C4-2B (cell line): ENCODE results near the gene ROR1.

Source experiments
- H3K27ac ChIP-seq: fragments of 450-650 bp; 2 replicates; pipeline ENCODE4 v1.5.1; 2017
- ZFX ChIP-seq: fragments of 450-650 bp; IDR thresholded peaks from 2 replicates; pipeline ENCODE4 v1.6.1; 2017
- TF ChIP-seq, protein P1 (sequence below): fragments of 450-650 bp; conservative IDR thresholded peaks from 2 replicates; pipeline ENCODE4 v1.5.1; 2017; ENCODE audit warnings: mild to moderate bottlenecking

Gene ROR1

DNA sequence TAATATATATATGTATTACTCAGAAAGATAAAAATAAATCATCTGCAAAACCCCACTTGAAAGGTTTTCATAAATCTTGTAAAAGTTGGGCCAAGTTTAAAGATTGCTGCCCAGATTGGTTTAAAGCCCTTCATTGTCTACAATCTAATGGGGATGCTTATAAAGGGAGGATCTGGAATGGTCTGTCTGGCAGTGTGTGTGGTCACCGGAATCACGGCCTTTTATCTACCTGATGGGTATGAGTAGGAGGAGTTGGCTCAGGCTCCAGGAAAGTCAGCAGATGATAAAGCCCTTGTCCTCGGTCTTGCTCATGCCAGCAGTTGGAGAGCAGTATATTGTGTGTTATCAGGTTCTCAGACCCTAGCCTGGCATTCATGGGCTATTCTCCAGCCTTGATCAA lies 197.7 kb downstream of the ROR1 start:
- H3K27ac ChIP-seq: no peak overlapping the region
- TF ChIP-seq ZFX: no peak
- TF ChIP-seq, protein P1, sequence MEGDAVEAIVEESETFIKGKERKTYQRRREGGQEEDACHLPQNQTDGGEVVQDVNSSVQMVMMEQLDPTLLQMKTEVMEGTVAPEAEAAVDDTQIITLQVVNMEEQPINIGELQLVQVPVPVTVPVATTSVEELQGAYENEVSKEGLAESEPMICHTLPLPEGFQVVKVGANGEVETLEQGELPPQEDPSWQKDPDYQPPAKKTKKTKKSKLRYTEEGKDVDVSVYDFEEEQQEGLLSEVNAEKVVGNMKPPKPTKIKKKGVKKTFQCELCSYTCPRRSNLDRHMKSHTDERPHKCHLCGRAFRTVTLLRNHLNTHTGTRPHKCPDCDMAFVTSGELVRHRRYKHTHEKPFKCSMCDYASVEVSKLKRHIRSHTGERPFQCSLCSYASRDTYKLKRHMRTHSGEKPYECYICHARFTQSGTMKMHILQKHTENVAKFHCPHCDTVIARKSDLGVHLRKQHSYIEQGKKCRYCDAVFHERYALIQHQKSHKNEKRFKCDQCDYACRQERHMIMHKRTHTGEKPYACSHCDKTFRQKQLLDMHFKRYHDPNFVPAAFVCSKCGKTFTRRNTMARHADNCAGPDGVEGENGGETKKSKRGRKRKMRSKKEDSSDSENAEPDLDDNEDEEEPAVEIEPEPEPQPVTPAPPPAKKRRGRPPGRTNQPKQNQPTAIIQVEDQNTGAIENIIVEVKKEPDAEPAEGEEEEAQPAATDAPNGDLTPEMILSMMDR: no peak

DNA sequence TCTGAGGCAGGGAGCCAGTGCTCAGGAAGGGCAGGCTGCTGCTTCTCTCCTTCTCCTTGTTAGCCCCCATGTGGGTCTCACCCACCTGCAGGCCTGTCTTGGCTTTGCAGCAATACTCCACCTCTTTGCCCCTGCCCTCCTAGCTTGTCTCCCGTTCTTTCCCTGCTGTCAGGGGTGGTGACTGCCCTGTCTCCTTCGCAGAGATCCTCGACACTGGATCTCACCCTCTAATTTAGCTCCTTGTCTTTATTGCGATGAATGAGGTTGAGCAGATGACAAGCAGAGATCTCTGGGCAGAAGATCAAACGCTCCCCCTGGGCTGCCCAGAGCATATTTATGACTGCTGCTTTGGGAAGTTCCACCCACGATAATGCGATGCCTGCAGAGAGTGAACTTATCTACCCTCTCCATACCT lies 199.2 kb downstream of the ROR1 start:
- H3K27ac ChIP-seq: no peak overlapping the region
- no peak for TF ChIP-seq ZFX
- TF ChIP-seq, protein P1: no peak

DNA sequence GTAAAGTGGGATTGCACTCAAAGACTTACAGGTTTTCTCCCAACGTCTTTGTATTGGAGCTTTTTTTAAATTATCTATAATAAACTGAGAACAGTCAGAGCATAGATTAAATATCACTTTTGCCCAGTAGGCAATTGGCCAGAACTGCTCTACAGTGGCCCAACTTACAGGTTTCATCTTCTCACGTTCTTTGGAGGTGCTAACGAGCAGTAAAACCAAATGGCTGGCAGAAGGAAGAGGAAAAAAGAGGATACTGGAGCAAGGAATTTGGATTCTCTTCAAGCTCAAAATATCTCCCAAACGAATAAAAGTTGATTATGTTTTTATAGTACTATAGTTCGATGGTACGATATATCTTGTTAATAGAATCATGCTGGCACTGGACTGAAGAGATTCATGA lies 201.1 kb downstream of the ROR1 start:
- TF ChIP-seq, protein P1: no peak
- no peak for TF ChIP-seq ZFX
- H3K27ac ChIP-seq: no peak overlapping the region

DNA sequence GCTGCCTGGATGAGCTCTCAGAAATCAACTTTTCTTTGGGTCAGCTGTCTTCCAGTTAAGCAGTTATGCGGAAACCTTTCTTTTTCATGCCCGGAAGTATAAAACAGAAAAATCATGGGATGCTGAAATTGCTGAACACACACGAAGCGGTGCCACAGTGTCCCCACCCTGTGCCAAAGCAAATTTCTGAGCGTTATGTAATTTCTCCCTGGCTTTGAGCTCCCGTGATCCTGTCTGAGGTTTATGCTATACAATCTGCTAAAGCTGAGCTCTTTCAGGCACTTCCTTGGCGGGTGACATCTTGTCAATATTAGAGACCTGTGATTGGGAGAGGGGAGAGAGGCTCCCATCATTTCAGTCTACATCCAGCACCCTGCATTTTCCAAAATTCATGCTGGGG lies 201.7 kb downstream of the ROR1 start:
- no peak for TF ChIP-seq ZFX
- TF ChIP-seq, protein P1: no peak
- H3K27ac ChIP-seq: peak overlapping the region; percentile 31; the same call in 1 of the 2 replicates

DNA sequence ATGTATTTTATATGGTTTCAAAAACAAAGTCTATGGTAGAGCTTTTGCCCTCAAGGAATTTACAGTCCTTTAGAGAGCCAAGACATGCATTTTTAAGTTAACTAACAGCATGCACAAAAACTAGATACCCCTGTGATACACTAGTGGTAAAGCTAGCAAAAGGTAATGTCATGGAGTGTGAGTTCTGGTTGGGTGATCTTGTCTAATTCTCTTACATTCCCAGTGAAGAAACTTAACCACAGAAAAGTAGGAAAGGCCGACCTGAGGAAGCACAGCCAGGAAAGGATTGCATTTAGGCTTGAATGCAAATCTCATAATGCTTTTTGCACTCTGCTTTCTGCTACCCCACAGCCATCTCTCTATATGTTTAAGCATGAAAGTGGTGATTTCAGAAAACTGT lies 202.2 kb downstream of the ROR1 start:
- TF ChIP-seq, protein P1: no peak
- no peak for TF ChIP-seq ZFX
- H3K27ac ChIP-seq: peak overlapping the region; percentile 31; the same call in 1 of the 2 replicates

DNA sequence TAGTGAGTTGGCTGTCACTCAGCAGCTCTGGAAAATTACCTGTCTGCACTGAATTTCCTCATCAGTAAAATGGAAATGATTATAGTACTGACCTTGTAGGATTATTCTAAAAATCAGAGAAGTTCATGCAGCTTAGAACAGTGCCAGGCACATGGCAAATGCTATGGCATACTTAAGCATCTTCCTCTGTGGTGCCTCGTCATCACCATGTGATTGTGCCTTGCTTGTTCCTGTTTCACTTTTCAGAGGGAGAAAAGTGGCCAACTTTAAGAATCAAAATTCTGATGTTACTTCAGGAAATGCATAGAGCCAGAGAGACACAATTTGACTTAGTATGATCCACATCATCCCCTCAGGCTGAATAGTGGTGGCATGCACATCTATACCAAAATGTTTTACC lies 203.6 kb downstream of the ROR1 start:
- TF ChIP-seq, protein P1: no peak
- no peak for TF ChIP-seq ZFX
- H3K27ac ChIP-seq: no peak overlapping the region

DNA sequence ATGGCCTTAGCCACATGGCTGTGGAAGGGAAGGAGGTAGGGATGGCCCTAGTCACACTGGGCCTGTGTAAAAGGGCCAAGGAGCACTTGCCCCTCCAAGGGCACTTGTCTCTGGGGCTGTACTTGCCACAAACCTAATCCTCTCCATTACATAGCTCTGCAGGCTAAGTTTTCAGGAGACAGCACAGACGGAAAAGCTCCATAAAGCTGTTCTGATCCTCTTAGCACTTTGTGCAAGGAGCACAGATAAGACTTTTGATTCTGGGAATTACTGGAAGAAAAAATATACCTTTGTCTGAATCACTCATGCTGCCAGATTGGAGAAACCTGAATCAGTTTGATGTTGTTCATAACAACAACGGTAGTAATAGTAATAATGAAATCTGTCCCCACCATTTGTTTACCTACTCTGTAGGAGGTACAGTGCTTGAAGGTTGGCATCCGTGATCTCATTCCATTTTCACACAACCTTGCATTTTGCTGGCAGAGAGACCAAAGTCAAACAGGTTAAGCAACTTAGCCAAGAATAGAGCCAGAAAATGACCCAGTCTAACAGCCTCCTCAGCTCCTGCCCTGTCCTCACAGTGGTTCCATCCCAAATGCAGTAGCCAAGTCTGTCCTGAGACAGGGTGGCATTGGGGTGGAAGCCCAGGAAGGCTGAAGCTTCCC lies 207.1 kb downstream of the ROR1 start:
- TF ChIP-seq, protein P1: no peak
- no peak for TF ChIP-seq ZFX
- peak overlapping the region; percentile 64 for H3K27ac ChIP-seq
